ENCODE measurements around the gene POLA2. TPM values are rescaled to one million over a fixed set of nuclear protein-coding genes. Genes with fewer than 3 reads are reported as not detected.

POLA2 gene
- total RNA-seq, 1 experiment from 2014 or later = 37.7 TPM

DNA sequence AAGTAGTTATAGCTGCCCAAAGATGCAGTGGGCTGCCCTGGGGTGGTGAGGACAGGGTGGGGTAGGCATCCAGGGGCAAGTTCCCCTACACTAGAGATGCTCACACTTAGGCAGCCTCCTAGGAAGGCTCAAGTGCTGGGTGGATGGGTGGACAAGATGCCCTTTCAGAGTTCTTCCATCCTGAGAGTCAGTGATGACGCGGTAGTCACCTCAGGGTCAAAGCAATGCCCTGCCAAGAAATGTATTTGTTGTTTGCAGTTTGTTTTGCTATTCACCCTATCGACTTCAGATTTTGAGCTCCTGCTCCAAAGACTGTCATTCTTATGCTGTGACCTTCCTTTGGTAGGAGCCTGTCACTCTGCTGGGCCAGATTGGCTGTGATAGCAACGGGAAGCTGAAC, 18.9 kb downstream of the POLA2 start:
- Mint-ChIP-seq H3K27me3 (ENCODE audit: low read depth) (no peaks in the 10 kb centered on the region), H3K4me1 (peaks cover 0 to 3% of the 10 kb centered on the region in 2 experiments; a peak in 1 of 4 replicates), H3K27ac (no peak overlapping the region), H3K36me3 (ENCODE audit: insufficient read depth in 1 of 3, low read depth in 3 of 3) (peaks cover 26 to 88% (median 84%) of the 10 kb centered on the region in 3 experiments; a peak in 6 of 7 replicates), H3K4me3 (no peak overlapping the region), H3K9me3 (no peaks in the 10 kb centered on the region)
- TF ChIP-seq CTCF (conservative IDR thresholded peaks at IDR 0.05) = no peak
- Histone ChIP-seq H3K79me2 (ENCODE audit: insufficient read depth, low read length) (no peaks in the 10 kb centered on the region), H3K18ac (ENCODE audit: insufficient read length, low read depth, low read length) (no peak overlapping the region), H3K27ac (ENCODE audit: insufficient read length, low read depth, low read length) (no peak overlapping the region), H2BK12ac (ENCODE audit: insufficient read length, low read depth, low read length) (no peak overlapping the region), H2BK20ac (ENCODE audit: low read depth, low read length, poor library complexity, severe bottlenecking) (no peak overlapping the region), H4K5ac (ENCODE audit: insufficient read length, low read depth, low read length) (no peak overlapping the region), H3K4me2 (ENCODE audit: insufficient read depth, insufficient read length, low read length) (no peak overlapping the region), H3K9me3 (ENCODE audit: control insufficient read depth, low read depth, low read length) (no peaks in the 10 kb centered on the region), H3T11ph (ENCODE audit: low read length) (no peak overlapping the region), H2BK5ac (ENCODE audit: insufficient read length, low read length) (no peak overlapping the region), H3K4me1 (ENCODE audit: insufficient read depth, low read length) (no peaks in the 10 kb centered on the region), H4K20me1 (ENCODE audit: control insufficient read depth, insufficient read depth, insufficient read length) (no peaks in the 10 kb centered on the region), H4K91ac (ENCODE audit: insufficient read length, low read depth, low read length) (no peak overlapping the region), H4K8ac (replicated peaks; ENCODE audit: insufficient read length, low read depth, low read length) (no peak overlapping the region), H3K4ac (ENCODE audit: low read depth, low read length) (no peak overlapping the region), H2BK15ac (ENCODE audit: low read depth, low read length) (no peak overlapping the region), H3K9ac (ENCODE audit: extremely low read depth, insufficient read length, low read length) (no peak overlapping the region), H3K27me3 (ENCODE audit: insufficient read depth, low read length) (no peaks in the 10 kb centered on the region), H3K23me2 (ENCODE audit: insufficient read length, low read depth, low read length, poor library complexity, severe bottlenecking) (no peaks in the 10 kb centered on the region), H2BK120ac (ENCODE audit: low read depth, low read length, poor library complexity, severe bottlenecking) (no peak overlapping the region), H3K23ac (ENCODE audit: insufficient read length, low read depth, low read length) (no peak overlapping the region), H2AK5ac (ENCODE audit: insufficient read length, low read length) (no peak overlapping the region), H2AFZ (ENCODE audit: low read length) (no peak overlapping the region), H3K56ac (ENCODE audit: insufficient read length, low read depth, low read length) (no peak overlapping the region), H3K79me1 (ENCODE audit: insufficient read depth, low read depth, low read length, poor library complexity, severe bottlenecking) (no peaks in the 10 kb centered on the region), H3K14ac (ENCODE audit: insufficient read depth, low read length) (no peak overlapping the region)
- DNase-seq = no peak
- WGBS (ENCODE audit: extremely low coverage, insufficient read length, low lambda C conversion rate) = no CpG with 5 or more reads among the region's 4 CpGs

Data from H9 (cell line).